ENCODE results near the gene ZNF555.
"Not testable (repeated sequence)": the region's sequence is repeated elsewhere in the genome, so short reads cannot be mapped to it uniquely, and the experiment has no call there.

ZNF555 gene

DNA sequence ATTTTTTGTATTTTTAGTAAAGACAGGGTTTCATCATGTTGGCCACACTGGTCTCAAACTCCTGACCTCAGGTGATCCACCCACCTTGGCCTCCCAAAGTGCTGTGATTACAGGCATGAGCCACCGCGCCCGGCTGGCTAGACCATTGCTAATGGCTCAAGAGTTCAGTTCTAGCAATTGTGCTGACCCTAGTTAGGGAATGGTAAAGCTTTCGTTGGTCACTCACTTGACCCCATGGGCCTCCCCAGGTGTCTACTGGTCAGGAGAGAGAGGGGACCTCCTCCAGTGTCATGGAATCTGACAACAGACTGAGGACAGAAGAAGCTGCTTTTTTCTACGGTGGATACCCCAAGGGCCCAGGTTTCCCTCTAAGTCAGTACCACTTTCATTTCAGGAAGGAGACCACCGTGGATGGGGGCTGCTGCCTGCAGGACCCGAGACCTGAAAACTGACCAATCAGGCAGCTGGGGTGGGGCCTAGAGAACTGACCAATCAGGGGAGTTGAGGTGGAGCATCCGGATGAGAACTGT is 25.3 kb downstream of the ZNF555 start:
- no peak overlapping the region for H2AFZ ChIP-seq

DNA sequence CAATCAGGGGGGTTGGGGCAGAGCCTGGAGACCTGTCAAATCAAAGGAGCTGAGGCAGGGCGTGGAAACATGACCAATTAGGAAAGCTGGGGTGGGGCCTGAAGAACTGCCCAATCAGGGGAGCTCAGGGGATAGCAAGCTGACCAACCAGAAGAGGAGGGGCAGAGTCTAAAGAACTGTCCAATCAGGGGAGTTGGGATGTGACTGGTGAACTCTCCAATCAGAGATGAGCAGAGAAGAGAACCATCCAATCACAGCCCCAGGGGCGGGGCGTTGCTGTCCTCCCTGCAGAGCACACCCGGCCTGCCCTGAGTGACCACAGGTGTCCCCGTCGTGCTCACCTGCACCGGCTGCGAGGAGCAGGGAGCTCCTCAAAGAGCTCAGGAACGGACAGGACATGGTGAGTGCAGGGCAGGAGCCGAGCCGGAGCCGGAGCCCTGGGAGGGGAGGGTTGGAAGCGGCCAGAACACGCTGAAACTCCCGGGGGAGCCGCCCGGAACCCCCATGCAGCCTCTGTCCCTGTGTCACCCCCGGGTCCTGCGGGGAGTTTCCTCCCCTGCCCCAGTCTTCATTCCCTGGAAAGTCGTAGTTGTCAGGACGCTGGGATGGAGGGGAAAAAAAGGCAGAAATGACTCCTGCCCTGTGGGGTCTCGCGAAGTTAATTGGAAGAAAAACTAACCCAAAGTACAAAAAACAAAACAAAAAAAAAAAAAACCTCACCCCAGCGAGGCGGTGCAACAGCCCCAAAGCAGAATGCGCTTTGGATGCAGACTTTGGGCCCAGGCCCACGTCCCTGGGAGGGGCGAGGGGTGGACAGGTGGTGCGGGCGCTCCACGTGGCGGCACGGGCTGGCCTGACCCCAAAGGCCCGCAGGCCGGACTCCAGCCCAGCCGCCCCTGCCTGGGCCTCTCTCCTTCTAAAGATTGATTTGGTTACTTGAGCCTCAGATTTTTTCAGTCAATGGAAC is 26.0 kb downstream of the ZNF555 start, which contains the start of gene ZNF556:
Gene ZNF556 (plus strand): TSS at position 311 of the 967 bp plus-strand sequence. CDS start 87 bp downstream, at position 398.
- H3K4me2 ChIP-seq (ENCODE audit: low read length): no peak within 1 kb of the TSS
- H3K4me1 ChIP-seq: no peaks in the 10 kb centered on the region
- H3K9ac ChIP-seq: no peak within 1 kb of the TSS
- no peak within 1 kb of the TSS for H3K27ac ChIP-seq
- H3K9me3 ChIP-seq (ENCODE audit: control insufficient read depth, low read length): no peaks in the 10 kb centered on the region
- H3K4me3 ChIP-seq (ENCODE audit: low read depth, low read length): no peak within 1 kb of the TSS
- no peaks in the 10 kb centered on the region for H3K79me2 ChIP-seq
- H2AFZ ChIP-seq: no peak within 1 kb of the TSS
- no peaks in the 10 kb centered on the region for H3K36me3 ChIP-seq (ENCODE audit: control insufficient read depth, insufficient read depth, low read length)
- H3K27me3 ChIP-seq (ENCODE audit: control insufficient read depth, insufficient read depth, low read length): no peaks in the 10 kb centered on the region
- TF ChIP-seq, protein P1, sequence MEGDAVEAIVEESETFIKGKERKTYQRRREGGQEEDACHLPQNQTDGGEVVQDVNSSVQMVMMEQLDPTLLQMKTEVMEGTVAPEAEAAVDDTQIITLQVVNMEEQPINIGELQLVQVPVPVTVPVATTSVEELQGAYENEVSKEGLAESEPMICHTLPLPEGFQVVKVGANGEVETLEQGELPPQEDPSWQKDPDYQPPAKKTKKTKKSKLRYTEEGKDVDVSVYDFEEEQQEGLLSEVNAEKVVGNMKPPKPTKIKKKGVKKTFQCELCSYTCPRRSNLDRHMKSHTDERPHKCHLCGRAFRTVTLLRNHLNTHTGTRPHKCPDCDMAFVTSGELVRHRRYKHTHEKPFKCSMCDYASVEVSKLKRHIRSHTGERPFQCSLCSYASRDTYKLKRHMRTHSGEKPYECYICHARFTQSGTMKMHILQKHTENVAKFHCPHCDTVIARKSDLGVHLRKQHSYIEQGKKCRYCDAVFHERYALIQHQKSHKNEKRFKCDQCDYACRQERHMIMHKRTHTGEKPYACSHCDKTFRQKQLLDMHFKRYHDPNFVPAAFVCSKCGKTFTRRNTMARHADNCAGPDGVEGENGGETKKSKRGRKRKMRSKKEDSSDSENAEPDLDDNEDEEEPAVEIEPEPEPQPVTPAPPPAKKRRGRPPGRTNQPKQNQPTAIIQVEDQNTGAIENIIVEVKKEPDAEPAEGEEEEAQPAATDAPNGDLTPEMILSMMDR (IDR thresholded peaks at IDR 0.05): no peak

More for the DNA sequence above, 25.3 kb downstream of the ZNF555 start:
- Histone ChIP-seq H3K27ac (no peak overlapping the region), H3K9me3 (ENCODE audit: control insufficient read depth, low read length) (no peaks in the 10 kb centered on the region), H3K36me3 (ENCODE audit: control insufficient read depth, insufficient read depth, low read length) (no peaks in the 10 kb centered on the region), H3K4me2 (ENCODE audit: low read length) (no peak overlapping the region), H3K4me1 (no peaks in the 10 kb centered on the region), H3K79me2 (no peaks in the 10 kb centered on the region), H3K9ac (no peak overlapping the region), H3K27me3 (ENCODE audit: control insufficient read depth, insufficient read depth, low read length) (no peaks in the 10 kb centered on the region), H3K4me3 (ENCODE audit: low read depth, low read length) (no peak overlapping the region)
- TF ChIP-seq, protein P1 (IDR thresholded peaks at IDR 0.05): no peak

DNA sequence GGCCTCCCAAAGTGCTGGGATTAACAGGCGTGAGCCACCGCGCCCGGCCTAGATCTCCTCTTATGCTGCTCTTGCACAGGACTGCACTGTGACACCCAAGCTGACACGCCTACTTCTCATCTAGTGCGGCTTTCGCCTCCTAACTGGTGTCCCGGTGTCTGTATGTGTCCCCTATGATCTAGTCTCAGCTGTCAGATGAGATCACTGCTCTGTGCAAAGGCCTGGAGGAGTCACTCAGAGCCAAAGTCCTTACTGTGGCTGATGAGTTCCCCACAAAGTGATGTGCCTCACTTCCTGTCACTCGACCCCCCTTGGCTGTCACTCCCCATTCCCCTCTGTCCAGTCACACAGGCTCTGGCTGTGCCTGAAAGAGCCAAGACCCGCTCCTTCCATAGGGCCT is 28.3 kb downstream of the ZNF555 start:
- H3K9me3 ChIP-seq (ENCODE audit: control insufficient read depth, low read length): no peaks in the 10 kb centered on the region
- H3K27me3 ChIP-seq (ENCODE audit: control insufficient read depth, insufficient read depth, low read length): no peaks in the 10 kb centered on the region
- H3K79me2 ChIP-seq: no peaks in the 10 kb centered on the region
- no peak overlapping the region for H2AFZ ChIP-seq
- no peak overlapping the region for H3K4me3 ChIP-seq (ENCODE audit: low read depth, low read length)
- TF ChIP-seq, protein P1 (IDR thresholded peaks at IDR 0.05): no peak
- H3K4me2 ChIP-seq (ENCODE audit: low read length): no peak overlapping the region
- H3K36me3 ChIP-seq (ENCODE audit: control insufficient read depth, insufficient read depth, low read length): no peaks in the 10 kb centered on the region
- H3K27ac ChIP-seq: no peak overlapping the region
- H3K4me1 ChIP-seq: no peaks in the 10 kb centered on the region
- H3K9ac ChIP-seq: no peak overlapping the region

DNA sequence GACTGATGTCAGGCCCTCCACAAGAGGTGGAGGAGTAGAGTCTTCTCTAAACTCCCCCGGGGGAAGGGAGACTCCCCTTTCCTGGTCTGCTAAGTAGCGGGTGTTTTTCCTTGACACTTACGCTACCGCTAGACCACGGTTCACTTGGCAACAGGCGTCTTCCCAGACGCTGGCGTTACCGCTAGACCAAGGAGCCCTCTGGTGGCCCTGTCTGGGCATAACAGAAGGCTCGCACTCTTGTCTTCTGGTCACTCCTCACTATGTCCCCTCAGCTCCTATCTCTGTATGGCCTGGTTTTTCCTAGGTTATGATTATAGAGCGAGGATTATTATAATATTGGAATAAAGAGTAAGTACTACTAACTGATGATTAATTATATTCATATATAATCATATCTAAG is 30.9 kb downstream of the ZNF555 start:
- not testable (repeated sequence) for H3K9me3 ChIP-seq (ENCODE audit: control insufficient read depth, low read length)

More for the DNA sequence above, 30.9 kb downstream of the ZNF555 start:
- not testable (repeated sequence) for H3K27ac ChIP-seq; H3K36me3 ChIP-seq (ENCODE audit: control insufficient read depth, insufficient read depth, low read length); H3K9ac ChIP-seq; H3K4me1 ChIP-seq; H3K4me3 ChIP-seq (ENCODE audit: low read depth, low read length); H3K79me2 ChIP-seq; H3K27me3 ChIP-seq (ENCODE audit: control insufficient read depth, insufficient read depth, low read length); H3K4me2 ChIP-seq (ENCODE audit: low read length); H2AFZ ChIP-seq
- TF ChIP-seq, protein P1 (IDR thresholded peaks at IDR 0.05): peak; percentile 10

Measured in parathyroid adenoma (tissue), 2 donors.